Suprapubic skin (tissue), 4 donors: ENCODE measurements around the gene RAB3A.

Experiments used
- EP300 ChIP-seq: sonication (generic); formaldehyde crosslinking; IDR thresholded peaks from one replicate; pipeline ENCODE4 v1.6.1; 2017; ENCODE audit warnings: antibody characterized with exemption
- POLR2A ChIP-seq, 2 donors: fragments of 450-650 bp; IDR thresholded peaks; one replicate each; pipeline ENCODE4 v1.6.1; 2017; ENCODE audit warnings: antibody characterized with exemption in 2 of 2, mild to moderate bottlenecking in 2 of 2, moderate library complexity in 2 of 2
- POLR2AphosphoS5 ChIP-seq, 3 donors: sonication (generic); formaldehyde crosslinking; IDR thresholded peaks; one replicate each; pipeline ENCODE4 v1.6.1; 2017; ENCODE audit warnings: antibody characterized with exemption in 3 of 3
- TF ChIP-seq, protein P1 (sequence below), 2 donors: fragments of 200-600 bp in 1 of 2; fragments of 450-650 bp in 1 of 2; sonication (generic) in 1 of 2; IDR thresholded peaks; one replicate each; pipeline ENCODE4 v1.5.1; 2016 to 2019; ENCODE audit warnings: antibody characterized with exemption in 2 of 2, mild to moderate bottlenecking in 1 of 2, moderate library complexity in 1 of 2

DNA sequence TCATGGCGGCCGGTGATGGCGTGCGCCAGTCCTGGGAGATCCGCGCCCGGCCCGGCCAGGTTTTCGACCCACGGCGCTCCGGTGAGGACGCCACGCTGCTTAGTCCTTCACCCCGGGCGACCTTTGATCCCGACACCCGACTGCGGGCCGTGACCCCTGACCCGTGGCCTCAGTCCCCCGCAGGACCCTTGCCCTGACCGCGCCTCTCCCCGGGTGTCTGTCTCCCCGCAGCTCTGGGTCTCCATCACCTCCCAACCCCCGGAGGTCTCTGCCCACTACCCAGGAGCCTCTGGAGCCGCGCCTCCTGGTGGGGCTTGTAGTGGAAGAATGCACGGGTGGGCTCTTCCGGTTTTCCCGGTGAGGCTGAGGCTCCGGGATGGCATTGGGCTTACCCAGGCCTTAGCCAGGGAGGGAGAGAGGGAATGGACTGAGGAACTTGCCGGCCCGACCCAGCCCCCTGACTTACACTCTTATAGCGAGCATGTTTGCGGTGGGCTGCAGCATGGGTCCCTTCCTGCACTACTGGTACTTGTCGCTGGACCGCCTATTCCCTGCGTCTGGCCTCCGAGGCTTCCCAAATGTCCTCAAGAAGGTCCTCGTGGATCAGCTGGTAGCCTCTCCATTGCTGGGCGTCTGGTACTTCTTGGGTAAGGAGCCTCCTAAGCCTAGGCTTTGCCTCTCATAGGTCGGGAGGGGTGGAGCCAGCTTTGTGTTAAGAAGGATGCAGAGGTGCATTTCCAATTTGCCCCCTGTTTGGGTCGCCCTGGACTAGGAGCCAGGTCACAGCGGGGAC, 10.3 kb downstream of the RAB3A start:
- no peak for TF ChIP-seq POLR2AphosphoS5 (IDR thresholded peaks at IDR 0.05)
- TF ChIP-seq, protein P1, sequence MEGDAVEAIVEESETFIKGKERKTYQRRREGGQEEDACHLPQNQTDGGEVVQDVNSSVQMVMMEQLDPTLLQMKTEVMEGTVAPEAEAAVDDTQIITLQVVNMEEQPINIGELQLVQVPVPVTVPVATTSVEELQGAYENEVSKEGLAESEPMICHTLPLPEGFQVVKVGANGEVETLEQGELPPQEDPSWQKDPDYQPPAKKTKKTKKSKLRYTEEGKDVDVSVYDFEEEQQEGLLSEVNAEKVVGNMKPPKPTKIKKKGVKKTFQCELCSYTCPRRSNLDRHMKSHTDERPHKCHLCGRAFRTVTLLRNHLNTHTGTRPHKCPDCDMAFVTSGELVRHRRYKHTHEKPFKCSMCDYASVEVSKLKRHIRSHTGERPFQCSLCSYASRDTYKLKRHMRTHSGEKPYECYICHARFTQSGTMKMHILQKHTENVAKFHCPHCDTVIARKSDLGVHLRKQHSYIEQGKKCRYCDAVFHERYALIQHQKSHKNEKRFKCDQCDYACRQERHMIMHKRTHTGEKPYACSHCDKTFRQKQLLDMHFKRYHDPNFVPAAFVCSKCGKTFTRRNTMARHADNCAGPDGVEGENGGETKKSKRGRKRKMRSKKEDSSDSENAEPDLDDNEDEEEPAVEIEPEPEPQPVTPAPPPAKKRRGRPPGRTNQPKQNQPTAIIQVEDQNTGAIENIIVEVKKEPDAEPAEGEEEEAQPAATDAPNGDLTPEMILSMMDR (IDR thresholded peaks at IDR 0.05), result no peak
- no peak for TF ChIP-seq EP300
- TF ChIP-seq POLR2A (IDR thresholded peaks at IDR 0.05), result no peak
